ENCODE data around the gene FBP1. TPM values are rescaled to one million over a fixed set of nuclear protein-coding genes. Genes with fewer than 3 reads are reported as not detected.

The FBP1 gene
- total RNA-seq, 1 experiment from 2014 or later = 1.9 TPM

- Mint-ChIP-seq H3K27me3 (ENCODE audit: low read depth) (peaks cover 28% of the 10 kb centered on the region), H3K27ac (no peak overlapping the region), H3K9me3 (no peaks in the 10 kb centered on the region), H3K4me1 (peaks cover 9 to 19% of the 10 kb centered on the region in 2 experiments), H3K4me3 (no peak overlapping the region), H3K36me3 (ENCODE audit: insufficient read depth in 1 of 3, low read depth in 3 of 3) (no peaks in the 10 kb centered on the region)
- Histone ChIP-seq H4K5ac (ENCODE audit: insufficient read length, low read depth, low read length) (no peak overlapping the region), H3K18ac (ENCODE audit: insufficient read length, low read depth, low read length) (no peak overlapping the region), H3K9me3 (ENCODE audit: control insufficient read depth, low read depth, low read length) (no peaks in the 10 kb centered on the region), H4K20me1 (ENCODE audit: control insufficient read depth, insufficient read depth, insufficient read length) (no peaks in the 10 kb centered on the region), H2BK20ac (ENCODE audit: low read depth, low read length, poor library complexity, severe bottlenecking) (no peak overlapping the region), H3K4ac (ENCODE audit: low read depth, low read length) (no peak overlapping the region), H3K27ac (ENCODE audit: insufficient read length, low read depth, low read length) (no peak overlapping the region), H4K91ac (ENCODE audit: insufficient read length, low read depth, low read length) (no peak overlapping the region), H2AFZ (ENCODE audit: low read length) (no peak overlapping the region), H3K23me2 (ENCODE audit: insufficient read length, low read depth, low read length, poor library complexity, severe bottlenecking) (no peaks in the 10 kb centered on the region), H2AK5ac (ENCODE audit: insufficient read length, low read length) (no peak overlapping the region), H3T11ph (ENCODE audit: low read length) (no peak overlapping the region), H4K8ac (replicated peaks; ENCODE audit: insufficient read length, low read depth, low read length) (no peak overlapping the region), H3K27me3 (ENCODE audit: insufficient read depth, low read length) (no peaks in the 10 kb centered on the region), H3K79me2 (ENCODE audit: insufficient read depth, low read length) (no peaks in the 10 kb centered on the region), H3K23ac (ENCODE audit: insufficient read length, low read depth, low read length) (no peak overlapping the region), H3K79me1 (ENCODE audit: insufficient read depth, low read depth, low read length, poor library complexity, severe bottlenecking) (no peaks in the 10 kb centered on the region), H3K9ac (ENCODE audit: extremely low read depth, insufficient read length, low read length) (no peak overlapping the region), H3K4me2 (ENCODE audit: insufficient read depth, insufficient read length, low read length) (no peak overlapping the region), H3K4me1 (ENCODE audit: insufficient read depth, low read length) (no peaks in the 10 kb centered on the region), H2BK5ac (ENCODE audit: insufficient read length, low read length) (no peak overlapping the region), H2BK120ac (ENCODE audit: low read depth, low read length, poor library complexity, severe bottlenecking) (no peak overlapping the region), H3K56ac (ENCODE audit: insufficient read length, low read depth, low read length) (no peak overlapping the region), H2BK12ac (ENCODE audit: insufficient read length, low read depth, low read length) (no peak overlapping the region), H2BK15ac (ENCODE audit: low read depth, low read length) (no peak overlapping the region), H3K14ac (ENCODE audit: insufficient read depth, low read length) (no peak overlapping the region)
- no CpG with 5 or more reads among the region's 6 CpGs for WGBS (ENCODE audit: extremely low coverage, insufficient read length, low lambda C conversion rate)
- DNase-seq = no peak
- no peak for TF ChIP-seq CTCF (conservative IDR thresholded peaks at IDR 0.05)
These were observed 36.7 kb downstream of the FBP1 start for GRCh38 chr9:94602666-94603065.

Data from H9 (cell line).